ENCODE measurements around the gene MED27.

MED27 gene

DNA sequence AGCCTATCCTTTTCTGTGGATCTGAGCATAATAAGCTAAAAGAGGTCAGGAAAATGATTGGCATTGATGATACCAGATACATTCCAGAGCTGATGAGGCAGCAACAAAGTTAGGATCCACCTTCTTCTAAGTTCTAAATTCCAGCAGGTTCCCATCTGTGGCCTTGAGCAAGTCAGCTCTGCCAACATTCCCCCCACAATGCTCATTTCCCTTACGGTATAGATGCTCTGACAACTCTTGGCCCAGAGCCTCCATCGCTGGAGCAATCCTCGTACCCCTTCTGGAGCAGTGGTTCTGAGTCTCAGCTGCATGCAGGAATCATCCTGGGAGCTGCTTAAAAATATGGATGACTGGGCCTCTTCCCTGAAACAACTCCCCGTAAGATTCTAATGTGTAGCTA is 78.1 kb downstream of the MED27 start:
- H3K4me1 ChIP-seq (ENCODE audit: insufficient read depth, low read length), result peaks cover 8% of the 10 kb centered on the region
- no peaks in the 10 kb centered on the region for H3K36me3 ChIP-seq (ENCODE audit: insufficient read depth, low read length)
- no peaks in the 10 kb centered on the region for H3K27me3 ChIP-seq (ENCODE audit: control insufficient read depth in 1 of 2, insufficient read depth in 2 of 2, low read length in 2 of 2)
- H3K4me3 ChIP-seq (ENCODE audit: low read depth in 1 of 2, low read length in 2 of 2), result no peak overlapping the region
- no peaks in the 10 kb centered on the region for H3K9me3 ChIP-seq (ENCODE audit: low read length)
- no peak overlapping the region for H3K9ac ChIP-seq (ENCODE audit: low read length)
- H3K27ac ChIP-seq (ENCODE audit: low read depth, low read length), result no peak overlapping the region

- H3K27ac ChIP-seq (ENCODE audit: low read depth, low read length), result no peak overlapping the region
Measured at GRCh38 chr9:132000659-132001058, 79.0 kb downstream of the MED27 start.

GRCh38 chr9:131999692-132000551 is 79.7 kb downstream of the MED27 start:
- Histone ChIP-seq H3K27ac (ENCODE audit: low read depth, low read length) (no peak overlapping the region), H3K27me3 (ENCODE audit: control insufficient read depth in 1 of 2, insufficient read depth in 2 of 2, low read length in 2 of 2) (no peaks in the 10 kb centered on the region), H3K9ac (ENCODE audit: low read length) (no peak overlapping the region), H3K4me1 (ENCODE audit: insufficient read depth, low read length) (peaks cover 8% of the 10 kb centered on the region), H3K9me3 (ENCODE audit: low read length) (no peaks in the 10 kb centered on the region), H3K4me3 (ENCODE audit: low read depth in 1 of 2, low read length in 2 of 2) (no peak overlapping the region), H3K36me3 (ENCODE audit: insufficient read depth, low read length) (peaks cover 9% of the 10 kb centered on the region)

More at GRCh38 chr9:132000659-132001058, 79.0 kb downstream of the MED27 start:
- peaks cover 7% of the 10 kb centered on the region for H3K36me3 ChIP-seq (ENCODE audit: insufficient read depth, low read length)
- no peaks in the 10 kb centered on the region for H3K27me3 ChIP-seq (ENCODE audit: control insufficient read depth in 1 of 2, insufficient read depth in 2 of 2, low read length in 2 of 2)
- peaks cover 8% of the 10 kb centered on the region for H3K4me1 ChIP-seq (ENCODE audit: insufficient read depth, low read length)
- no peak overlapping the region for H3K4me3 ChIP-seq (ENCODE audit: low read depth in 1 of 2, low read length in 2 of 2)
- H3K9ac ChIP-seq (ENCODE audit: low read length), result no peak overlapping the region
- no peaks in the 10 kb centered on the region for H3K9me3 ChIP-seq (ENCODE audit: low read length)

DNA sequence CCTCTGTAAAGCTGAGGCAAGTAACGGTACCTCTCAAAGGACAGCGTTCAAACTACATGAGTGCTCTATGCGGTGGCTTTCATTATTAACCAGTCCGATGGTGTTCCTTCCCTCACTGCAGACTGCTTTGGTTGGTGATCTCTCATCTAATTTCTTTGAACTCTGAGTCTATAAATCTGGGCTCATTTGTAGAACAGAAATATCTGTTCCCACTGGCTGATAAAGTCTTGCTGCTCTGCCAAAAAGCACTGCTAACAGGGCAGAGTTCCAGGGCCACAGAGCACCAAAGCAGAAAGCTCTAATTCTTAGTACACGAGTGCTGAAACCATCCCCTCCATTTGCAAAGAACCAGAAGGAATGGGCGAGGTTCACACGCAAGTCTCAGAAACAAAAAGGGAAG is 81.9 kb downstream of the MED27 start:
- no peak overlapping the region for H3K9ac ChIP-seq (ENCODE audit: low read length)
- H3K9me3 ChIP-seq (ENCODE audit: low read length), result no peaks in the 10 kb centered on the region
- H3K27ac ChIP-seq (ENCODE audit: low read depth, low read length), result no peak overlapping the region
- peaks cover 8% of the 10 kb centered on the region for H3K4me1 ChIP-seq (ENCODE audit: insufficient read depth, low read length)
- peaks cover 13% of the 10 kb centered on the region for H3K36me3 ChIP-seq (ENCODE audit: insufficient read depth, low read length)
- H3K4me3 ChIP-seq (ENCODE audit: low read depth in 1 of 2, low read length in 2 of 2), result no peak overlapping the region
- H3K27me3 ChIP-seq (ENCODE audit: control insufficient read depth in 1 of 2, insufficient read depth in 2 of 2, low read length in 2 of 2), result no peaks in the 10 kb centered on the region

DNA sequence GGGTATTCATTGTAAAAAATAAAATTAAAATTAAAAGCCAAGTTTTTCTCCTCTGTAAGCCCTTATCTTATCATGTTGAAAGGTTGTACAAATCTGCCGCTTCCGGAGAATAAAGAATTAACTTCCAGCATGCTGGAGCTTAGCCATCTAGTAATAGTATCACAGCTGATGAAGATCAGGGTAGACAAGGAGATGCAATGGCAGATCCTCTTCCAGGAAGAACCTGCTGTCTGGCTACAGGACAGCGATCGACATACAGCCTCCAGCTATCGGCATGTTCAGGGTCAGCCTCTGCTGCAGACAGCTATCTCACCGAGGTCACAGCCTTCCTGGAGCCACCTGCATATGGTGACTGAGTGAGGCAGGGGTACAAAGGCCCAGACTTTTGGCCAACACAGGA is 82.6 kb downstream of the MED27 start:
- Histone ChIP-seq H3K4me1 (ENCODE audit: insufficient read depth, low read length) (peaks cover 8% of the 10 kb centered on the region), H3K27me3 (ENCODE audit: control insufficient read depth in 1 of 2, insufficient read depth in 2 of 2, low read length in 2 of 2) (no peaks in the 10 kb centered on the region), H3K9ac (ENCODE audit: low read length) (no peak overlapping the region), H3K9me3 (ENCODE audit: low read length) (no peaks in the 10 kb centered on the region), H3K27ac (ENCODE audit: low read depth, low read length) (no peak overlapping the region), H3K4me3 (ENCODE audit: low read depth in 1 of 2, low read length in 2 of 2) (no peak overlapping the region), H3K36me3 (ENCODE audit: insufficient read depth, low read length) (peaks cover 13% of the 10 kb centered on the region)

- Histone ChIP-seq H3K4me1 (ENCODE audit: insufficient read depth, low read length) (peaks cover 8% of the 10 kb centered on the region), H3K9ac (ENCODE audit: low read length) (no peak overlapping the region), H3K27ac (ENCODE audit: low read depth, low read length) (no peak overlapping the region), H3K36me3 (ENCODE audit: insufficient read depth, low read length) (peaks cover 13% of the 10 kb centered on the region), H3K9me3 (ENCODE audit: low read length) (no peaks in the 10 kb centered on the region), H3K27me3 (ENCODE audit: control insufficient read depth in 1 of 2, insufficient read depth in 2 of 2, low read length in 2 of 2) (no peaks in the 10 kb centered on the region), H3K4me3 (ENCODE audit: low read depth in 1 of 2, low read length in 2 of 2) (no peak overlapping the region)
Measured at GRCh38 chr9:131995382-131995781, 84.3 kb downstream of the MED27 start.

- H3K36me3 ChIP-seq (ENCODE audit: insufficient read depth, low read length), result peaks cover 13% of the 10 kb centered on the region
- H3K27ac ChIP-seq (ENCODE audit: low read depth, low read length), result no peak overlapping the region
- H3K27me3 ChIP-seq (ENCODE audit: control insufficient read depth in 1 of 2, insufficient read depth in 2 of 2, low read length in 2 of 2), result no peaks in the 10 kb centered on the region
- no peak overlapping the region for H3K9ac ChIP-seq (ENCODE audit: low read length)
- H3K4me3 ChIP-seq (ENCODE audit: low read depth in 1 of 2, low read length in 2 of 2), result no peak overlapping the region
- peaks cover 8% of the 10 kb centered on the region for H3K4me1 ChIP-seq (ENCODE audit: insufficient read depth, low read length)
- H3K9me3 ChIP-seq (ENCODE audit: low read length), result no peaks in the 10 kb centered on the region
Measured at GRCh38 chr9:131994364-131995125, 85.1 kb downstream of the MED27 start.

DNA sequence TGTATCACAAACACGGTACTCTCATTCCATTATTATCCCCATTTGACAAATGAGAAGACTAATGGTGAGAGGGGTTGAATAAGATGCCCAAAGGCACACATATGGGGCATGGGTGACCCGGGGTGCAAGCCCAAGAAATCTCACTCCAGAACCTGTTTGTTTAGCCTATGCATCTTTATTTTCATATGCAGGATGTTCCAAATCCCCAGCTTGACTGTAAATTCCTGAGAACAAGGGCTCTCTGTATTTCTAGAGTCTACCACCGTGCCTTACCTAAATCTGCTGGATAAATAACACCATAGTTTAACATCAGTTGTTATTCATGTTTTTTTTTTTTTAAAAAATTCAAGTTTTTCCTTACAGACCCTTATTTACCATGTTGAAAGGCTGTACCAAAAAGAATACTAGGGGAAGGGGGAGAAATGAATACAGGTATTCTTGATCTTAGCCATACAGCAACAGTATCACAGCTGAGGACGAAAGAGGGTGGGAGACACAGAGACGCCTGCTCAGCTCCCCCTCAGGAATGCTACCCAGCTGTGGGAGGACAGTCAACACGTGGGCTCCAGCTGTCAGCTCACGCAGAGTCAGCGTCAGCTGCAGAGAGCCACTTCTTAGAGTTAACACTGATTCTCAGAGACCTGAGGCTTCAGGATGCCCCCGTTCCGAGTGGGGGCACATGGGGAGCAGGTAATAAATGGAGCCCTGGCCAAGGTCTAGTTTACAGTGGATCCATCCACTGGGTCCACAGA is 86.6 kb downstream of the MED27 start:
- Histone ChIP-seq H3K27ac (ENCODE audit: low read depth, low read length) (no peak overlapping the region), H3K4me1 (ENCODE audit: insufficient read depth, low read length) (peaks cover 6% of the 10 kb centered on the region), H3K4me3 (ENCODE audit: low read depth in 1 of 2, low read length in 2 of 2) (no peak overlapping the region), H3K27me3 (ENCODE audit: control insufficient read depth in 1 of 2, insufficient read depth in 2 of 2, low read length in 2 of 2) (no peaks in the 10 kb centered on the region), H3K9me3 (ENCODE audit: low read length) (no peaks in the 10 kb centered on the region), H3K9ac (ENCODE audit: low read length) (no peak overlapping the region), H3K36me3 (ENCODE audit: insufficient read depth, low read length) (peaks cover 13% of the 10 kb centered on the region)

DNA sequence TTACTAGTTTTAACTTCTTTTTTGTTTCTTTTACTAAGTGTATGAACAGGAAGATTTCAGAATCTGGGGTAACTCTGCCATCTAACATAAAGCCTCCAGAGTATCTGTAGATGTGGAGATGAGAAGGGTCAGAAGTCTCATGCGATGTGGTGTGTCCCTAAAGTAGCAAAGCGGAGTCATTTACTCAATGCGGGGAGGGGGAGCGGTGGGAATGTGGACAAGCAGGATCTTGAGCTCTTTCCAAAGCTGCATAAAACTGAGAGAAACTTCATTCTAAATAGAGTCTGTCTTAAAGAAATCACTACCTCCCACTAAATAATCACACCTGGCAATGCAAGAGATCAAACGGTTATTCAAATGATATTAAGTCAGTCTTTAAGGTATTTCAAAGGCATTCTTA is 92.4 kb downstream of the MED27 start:
- Histone ChIP-seq H3K9ac (ENCODE audit: low read length) (no peak overlapping the region), H3K27ac (ENCODE audit: low read depth, low read length) (no peak overlapping the region), H3K9me3 (ENCODE audit: low read length) (no peaks in the 10 kb centered on the region), H3K36me3 (ENCODE audit: insufficient read depth, low read length) (no peaks in the 10 kb centered on the region), H3K27me3 (ENCODE audit: control insufficient read depth in 1 of 2, insufficient read depth in 2 of 2, low read length in 2 of 2) (no peaks in the 10 kb centered on the region), H3K4me1 (ENCODE audit: insufficient read depth, low read length) (no peaks in the 10 kb centered on the region), H3K4me3 (ENCODE audit: low read depth in 1 of 2, low read length in 2 of 2) (no peak overlapping the region)

- Histone ChIP-seq H3K27me3 (ENCODE audit: control insufficient read depth in 1 of 2, insufficient read depth in 2 of 2, low read length in 2 of 2) (no peaks in the 10 kb centered on the region), H3K36me3 (ENCODE audit: insufficient read depth, low read length) (no peaks in the 10 kb centered on the region), H3K9ac (ENCODE audit: low read length) (no peak overlapping the region), H3K4me3 (ENCODE audit: low read depth in 1 of 2, low read length in 2 of 2) (no peak overlapping the region), H3K9me3 (ENCODE audit: low read length) (no peaks in the 10 kb centered on the region), H3K27ac (ENCODE audit: low read depth, low read length) (no peak overlapping the region), H3K4me1 (ENCODE audit: insufficient read depth, low read length) (no peaks in the 10 kb centered on the region)
Measured at GRCh38 chr9:131986576-131986975, 93.1 kb downstream of the MED27 start.

GRCh38 chr9:131986089-131986488 is 93.6 kb downstream of the MED27 start:
- Histone ChIP-seq H3K9ac (ENCODE audit: low read length) (no peak overlapping the region), H3K27ac (ENCODE audit: low read depth, low read length) (no peak overlapping the region), H3K27me3 (ENCODE audit: control insufficient read depth in 1 of 2, insufficient read depth in 2 of 2, low read length in 2 of 2) (no peaks in the 10 kb centered on the region), H3K36me3 (ENCODE audit: insufficient read depth, low read length) (no peaks in the 10 kb centered on the region), H3K4me3 (ENCODE audit: low read depth in 1 of 2, low read length in 2 of 2) (no peak overlapping the region), H3K4me1 (ENCODE audit: insufficient read depth, low read length) (no peaks in the 10 kb centered on the region), H3K9me3 (ENCODE audit: low read length) (no peaks in the 10 kb centered on the region)

All from muscle layer of colon (tissue), 2 donors.